Measurements from ENCODE around the gene SLC16A4. TPM values are rescaled to one million over a fixed set of nuclear protein-coding genes. Genes with fewer than 3 reads are reported as not detected.
A peak's percentile ranks its signal among the peaks of the same experiment; 100 is the strongest.

SLC16A4 gene
- total and polyA plus RNA-seq, 10 of the 15 experiments (the other 5 are each of a cell fraction or from before 2014, with no cell fraction given), result 0.13 to 2.2 (median 0.26) TPM; not detected in 1

DNA sequence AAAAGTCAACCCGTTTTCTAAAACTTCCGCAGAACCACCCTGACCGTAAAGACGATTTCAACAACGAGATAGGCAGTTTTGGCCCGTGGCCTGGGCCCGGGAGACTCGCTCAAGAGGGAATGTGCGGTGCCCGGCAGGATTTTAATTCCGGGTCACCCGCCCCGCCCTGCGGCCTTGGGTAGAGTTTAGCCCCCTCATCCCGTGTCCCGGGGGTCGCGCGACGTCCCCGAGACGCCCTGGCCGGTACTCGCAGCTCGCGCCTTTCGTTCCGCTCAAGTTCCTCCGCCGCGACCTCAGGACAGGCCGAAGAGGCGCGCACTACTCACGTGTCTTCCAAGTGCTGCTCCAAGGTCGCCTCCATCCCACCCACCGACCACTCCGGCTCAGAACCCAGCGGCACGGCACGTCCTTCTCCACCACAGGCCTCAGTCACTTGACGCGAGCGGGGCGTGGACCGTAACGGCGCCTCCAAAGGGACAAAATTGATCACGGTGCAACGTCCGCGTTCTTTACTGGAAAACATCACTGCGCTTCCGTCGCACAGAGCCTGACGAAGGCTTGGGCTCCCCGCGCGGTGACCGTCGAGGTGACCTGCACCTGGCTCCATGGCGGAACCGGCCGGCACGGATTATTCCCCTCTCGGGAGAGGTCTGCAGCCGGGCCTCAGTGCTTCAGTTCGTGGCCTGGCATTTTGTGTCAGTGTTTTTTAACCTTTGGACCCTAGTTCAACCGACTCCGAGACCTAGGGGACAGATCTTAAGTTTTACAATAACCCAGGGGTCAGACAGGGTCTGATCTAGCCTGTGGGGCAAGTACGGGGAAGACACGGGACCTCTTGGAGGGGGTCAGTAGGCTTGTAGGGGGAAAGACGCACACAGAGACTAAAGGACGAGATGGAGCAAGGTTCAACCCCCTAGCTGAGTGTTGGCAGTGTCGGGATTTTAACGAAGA, 16.7 kb upstream of the SLC16A4 start, which contains the start of gene LAMTOR5 (continued):
- no peak for TF ChIP-seq CUX1 (IDR thresholded peaks at IDR 0.05; ENCODE audit: insufficient replicate concordance, low read depth, low read length)
- TF ChIP-seq IRF4 (IDR thresholded peaks at IDR 0.05; ENCODE audit: low read depth, low read length), result peak; percentile 55; the same call in 1 of the 2 replicates
- TF ChIP-seq HSF1 (IDR thresholded peaks at IDR 0.05; ENCODE audit: low read depth, low read length), result no peak
- peak; percentile 91 for TF ChIP-seq GABPA (IDR thresholded peaks at IDR 0.05; ENCODE audit: low read depth)
- peak; percentile 51 for TF ChIP-seq USF1 (IDR thresholded peaks at IDR 0.05; ENCODE audit: borderline replicate concordance, extremely low read length, insufficient read depth, low read depth, low read length)
- no peak for TF ChIP-seq CEBPZ (IDR thresholded peaks at IDR 0.05; ENCODE audit: low read depth, low read length)
- peak; percentile 81 for TF ChIP-seq HCFC1 (IDR thresholded peaks at IDR 0.05; ENCODE audit: low read length)
- TF ChIP-seq BMI1 (IDR thresholded peaks at IDR 0.05; ENCODE audit: borderline replicate concordance), result no peak
- TF ChIP-seq SKIL (IDR thresholded peaks at IDR 0.05; ENCODE audit: low read depth, poor library complexity, severe bottlenecking), result no peak
- TF ChIP-seq MTA2 (IDR thresholded peaks at IDR 0.05; ENCODE audit: low read depth), result peak; percentile 49; the same call in 1 of the 2 replicates
- TF ChIP-seq KLF5 (IDR thresholded peaks at IDR 0.05; ENCODE audit: partially characterized antibody), result peak; percentile 50
- peak; percentile 54; the same call in 1 of the 2 replicates for TF ChIP-seq ZNF207 (IDR thresholded peaks at IDR 0.05; ENCODE audit: borderline replicate concordance)
- TF ChIP-seq POLR2AphosphoS2 (IDR thresholded peaks at IDR 0.05; ENCODE audit: low read depth, low read length), result peak; percentile 51; the same call in 1 of the 2 replicates
